Mammary epithelial cell (primary cell): Measurements from ENCODE around the gene KLHDC10.

Source experiments
- CTCF ChIP-seq, 2 donors: IDR thresholded peaks in 1 of 2; conservative IDR thresholded peaks in 1 of 2; 2 replicates each; pipeline ENCODE4 v1.5.1; 2011 to 2012; ENCODE audit warnings: inconsistent platforms in 2 of 2, low read length in 2 of 2, mild to moderate bottlenecking in 2 of 2, control low read depth in 1 of 2, low read depth in 1 of 2; ENCODE audit not compliant: insufficient read depth in 1 of 2; ENCODE audit errors: extremely low read depth in 1 of 2
- EZH2 ChIP-seq: IDR thresholded peaks from 2 replicates; pipeline ENCODE4 v1.6.1; 2012; ENCODE audit warnings: low read length, inconsistent platforms, borderline replicate concordance

- TF ChIP-seq CTCF (conservative IDR thresholded peaks at IDR 0.05 in 1 of 2, IDR thresholded peaks at IDR 0.05 in 1 of 2; ENCODE audit: extremely low read depth in 1 of 2, insufficient read depth in 1 of 2, low read depth in 1 of 2, low read length in 2 of 2) = peak; percentile 77 to 83
- TF ChIP-seq EZH2 = no peak
These were observed 7.3 kb upstream of the KLHDC10 start for GRCh38 chr7:130063036-130063435.
